IPS DF 4.7 (cell line): ENCODE data around the gene CHI3L1.

Source experiments
- DNase-seq: peaks from one replicate; pipeline ENCODE4 v3.0.0-alpha.2; 2013; ENCODE audit warnings: low spot score; ENCODE audit errors: extremely low read depth

CHI3L1 gene

DNA sequence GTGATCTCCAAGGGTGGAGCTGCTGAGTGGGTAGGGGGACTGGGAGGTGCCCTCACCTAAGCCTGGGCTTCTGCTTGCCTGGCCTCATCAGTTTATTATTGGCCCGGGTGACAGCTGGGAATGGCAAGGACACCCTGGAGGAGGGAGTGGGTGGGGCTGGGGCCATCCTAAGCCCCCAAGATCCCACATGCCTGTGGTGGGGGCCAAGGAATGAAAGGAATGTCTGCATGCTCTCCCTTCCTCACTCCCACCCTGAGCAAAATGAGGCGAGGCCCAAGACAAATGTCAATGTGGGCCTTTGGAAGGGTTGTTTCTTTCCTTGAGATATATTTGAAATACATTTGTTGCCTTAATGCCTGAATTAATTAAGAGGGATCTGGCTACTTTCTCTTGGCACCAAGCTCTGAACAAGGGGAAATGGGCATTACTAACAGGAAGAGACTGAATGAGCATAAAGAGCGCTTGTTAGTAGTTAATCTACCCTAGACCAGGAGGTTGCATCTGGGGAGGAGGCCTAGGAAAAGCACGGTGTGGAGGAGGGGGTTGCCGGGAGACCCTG, 19.7 kb upstream of the CHI3L1 start:
- no peak for DNase-seq

- DNase-seq: no peak
Measured at GRCh38 chr1:203204756-203205155, 18.3 kb upstream of the CHI3L1 start.

DNA sequence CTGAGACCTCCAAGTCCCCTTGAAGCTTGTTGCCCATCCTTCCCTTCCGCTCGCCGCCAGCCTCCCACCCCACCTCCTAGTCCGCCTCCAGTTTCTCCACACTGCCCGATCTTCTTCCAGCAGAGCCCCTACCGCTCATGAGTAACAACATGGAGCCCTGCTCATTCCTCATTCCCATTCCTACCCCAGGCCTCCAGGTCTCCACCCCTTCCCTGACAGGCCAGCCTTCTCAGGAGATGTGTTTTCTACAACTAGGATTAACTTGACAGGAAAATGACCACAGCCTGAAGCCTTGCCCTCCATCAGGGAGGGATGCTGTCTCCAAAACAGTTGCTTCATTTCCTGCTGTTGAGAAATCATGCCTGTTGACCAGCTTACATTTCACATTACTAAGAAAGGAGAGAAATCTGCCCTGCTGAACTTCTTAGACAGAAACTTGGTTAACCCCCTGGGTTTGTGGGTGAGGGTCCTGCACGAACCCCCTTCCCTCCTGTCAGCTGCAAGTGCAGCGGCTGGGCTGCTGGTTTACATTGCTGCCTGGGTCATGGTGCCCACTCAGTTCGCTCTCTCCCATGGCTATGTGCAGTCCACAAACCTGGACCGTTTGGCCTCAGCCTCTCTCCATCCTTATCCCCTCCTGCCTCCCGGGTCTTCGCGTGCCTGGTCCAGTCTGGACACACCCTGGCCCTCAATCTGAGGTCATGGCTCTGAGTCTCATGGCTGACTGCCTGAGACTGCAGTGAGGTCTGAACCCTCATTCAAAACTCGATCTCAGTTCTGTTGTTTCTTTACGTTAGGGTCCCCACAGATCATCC, 16.1 kb upstream of the CHI3L1 start:
- DNase-seq: no peak

GRCh38 chr1:203201516-203202205, 15.2 kb upstream of the CHI3L1 start:
- no peak for DNase-seq

GRCh38 chr1:203200916-203201315, 14.4 kb upstream of the CHI3L1 start:
- no peak for DNase-seq

GRCh38 chr1:203199816-203200571, 13.5 kb upstream of the CHI3L1 start:
- DNase-seq: no peak

- no peak for DNase-seq
Measured at GRCh38 chr1:203199481-203199815, 12.9 kb upstream of the CHI3L1 start.

GRCh38 chr1:203199002-203199401, 12.5 kb upstream of the CHI3L1 start:
- no peak for DNase-seq

GRCh38 chr1:203197625-203198024, 11.1 kb upstream of the CHI3L1 start:
- no peak for DNase-seq

- DNase-seq: no peak
Measured at GRCh38 chr1:203196371-203196770, 9.9 kb upstream of the CHI3L1 start.

DNA sequence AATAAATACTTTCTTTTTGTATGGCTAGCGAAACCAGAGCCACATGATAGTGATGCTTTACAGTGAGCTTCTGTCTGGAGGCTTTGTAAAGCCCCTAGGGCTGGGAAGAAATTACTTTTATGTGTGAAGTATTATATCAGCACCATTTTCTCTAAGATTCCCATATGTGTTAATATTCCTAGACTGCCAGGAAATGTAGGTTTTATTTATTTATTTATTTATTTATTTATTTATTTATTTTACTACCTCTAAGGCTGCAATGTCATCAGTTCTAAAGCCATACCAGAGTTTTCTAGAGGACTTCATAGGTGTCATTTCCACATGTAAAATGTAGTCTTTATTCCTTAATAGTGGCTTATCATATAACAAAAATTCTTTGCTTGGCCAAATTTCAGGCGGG, 4.4 kb upstream of the CHI3L1 start:
- DNase-seq: no peak

- no peak for DNase-seq
Measured at GRCh38 chr1:203189951-203190352, 3.4 kb upstream of the CHI3L1 start.

DNA sequence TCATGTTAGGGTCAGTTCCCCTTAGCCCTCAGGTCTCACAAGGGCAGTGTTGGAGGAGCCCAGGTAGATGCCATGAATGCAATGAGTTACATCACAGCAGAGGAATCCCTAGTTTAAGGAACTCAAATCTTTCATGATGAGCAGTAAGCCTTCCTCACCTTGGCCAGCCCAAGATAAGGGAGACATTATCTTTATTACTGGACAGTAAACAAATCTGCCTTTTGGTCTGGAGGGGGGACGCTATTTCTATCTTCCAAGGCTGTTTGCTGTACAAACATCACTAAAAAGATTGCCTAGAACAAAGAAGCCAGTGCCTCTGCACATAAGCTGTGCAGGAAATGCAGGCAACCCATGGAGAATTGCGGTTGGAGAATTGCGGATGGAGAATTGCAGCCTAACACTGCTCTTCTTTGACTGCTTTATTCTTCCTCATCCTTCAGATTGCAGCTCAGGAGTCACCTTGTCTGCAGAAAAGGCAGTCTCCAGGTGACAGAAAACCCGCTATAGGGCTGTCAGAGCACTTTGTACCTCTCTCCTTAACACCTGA, 2.3 kb upstream of the CHI3L1 start:
- DNase-seq: no peak

- DNase-seq: no peak
Measured at GRCh38 chr1:203187689-203188264, 1.3 kb upstream of the CHI3L1 start.

DNA sequence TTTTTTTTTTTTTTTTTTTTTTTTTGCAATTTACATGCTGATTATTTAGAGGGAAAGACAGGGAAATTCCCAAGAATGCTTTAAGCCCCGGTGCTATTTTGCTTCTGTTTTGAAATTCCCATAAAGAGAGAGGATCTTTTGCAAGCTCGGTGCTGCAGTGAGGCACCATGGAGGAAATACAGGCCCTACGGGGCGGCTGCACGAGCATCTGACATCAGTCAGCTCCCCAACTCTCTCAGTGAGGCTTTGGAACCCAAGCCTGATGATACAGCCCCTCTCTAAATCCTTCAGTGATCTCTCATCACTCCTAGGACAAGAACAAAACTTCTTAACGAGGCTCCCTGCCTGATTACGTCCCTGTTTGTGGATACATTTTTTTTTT, 791 bp upstream of the CHI3L1 start:
- no peak for DNase-seq

DNA sequence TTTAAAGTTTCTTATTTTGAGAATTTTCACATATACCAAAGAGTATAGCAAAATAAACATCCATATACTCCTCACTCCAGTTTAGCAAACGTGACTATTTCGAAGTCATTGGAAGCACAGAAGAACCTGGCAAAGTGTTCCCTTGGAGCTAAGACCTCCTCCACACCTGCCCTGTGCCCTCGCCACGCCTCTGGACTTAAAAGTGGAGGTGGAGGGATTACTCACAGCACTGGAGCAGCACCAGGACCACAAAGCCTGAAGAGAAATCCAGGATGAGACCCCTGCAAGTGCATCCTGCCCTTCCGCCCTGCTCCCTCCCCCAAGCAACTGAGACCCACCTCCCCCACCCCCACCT, 436 bp downstream of the CHI3L1 start:
- DNase-seq: no peak

- DNase-seq: no peak
Measured at GRCh38 chr1:203185585-203185984, 919 bp downstream of the CHI3L1 start.

DNA sequence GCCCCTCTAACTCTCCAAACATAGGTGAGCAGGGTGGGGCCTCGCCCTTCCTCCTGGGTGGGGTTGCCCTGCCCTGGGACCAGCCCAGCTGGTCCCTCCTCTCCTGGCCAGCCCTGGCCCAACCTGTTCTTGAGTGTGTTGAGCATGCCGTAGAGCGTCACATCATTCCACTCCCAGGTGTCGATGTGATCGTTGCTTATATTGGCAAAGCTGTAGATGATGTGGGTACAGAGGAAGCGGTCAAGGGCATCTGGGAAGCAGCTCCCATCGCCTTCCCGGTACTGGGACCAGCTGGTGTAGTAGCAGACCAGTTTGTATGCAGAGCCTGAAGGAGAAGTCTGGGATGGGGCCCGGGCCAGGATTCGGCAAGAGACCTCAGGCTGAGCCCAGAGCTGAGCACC, 1.4 kb downstream of the CHI3L1 start:
- no peak for DNase-seq

DNA sequence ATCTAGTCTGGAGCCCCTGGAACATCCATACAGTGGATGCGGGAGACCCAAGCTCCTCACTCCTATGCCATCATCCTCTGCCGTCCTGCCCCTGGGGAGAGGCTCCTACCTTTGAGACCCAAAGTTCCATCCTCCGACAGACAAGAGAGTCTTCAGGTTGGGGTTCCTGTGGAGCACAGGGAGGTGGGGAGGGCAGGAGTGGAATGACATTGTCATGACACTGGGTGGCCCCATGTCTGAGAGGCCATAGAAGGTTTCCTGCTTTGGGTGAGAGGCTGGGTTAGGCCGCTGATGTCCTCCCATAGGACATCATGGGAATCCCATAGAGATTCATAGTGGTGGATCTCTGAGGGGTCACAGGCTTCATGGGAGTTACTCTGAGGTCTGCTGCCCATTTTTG, 2.0 kb downstream of the CHI3L1 start:
- DNase-seq: no peak

DNA sequence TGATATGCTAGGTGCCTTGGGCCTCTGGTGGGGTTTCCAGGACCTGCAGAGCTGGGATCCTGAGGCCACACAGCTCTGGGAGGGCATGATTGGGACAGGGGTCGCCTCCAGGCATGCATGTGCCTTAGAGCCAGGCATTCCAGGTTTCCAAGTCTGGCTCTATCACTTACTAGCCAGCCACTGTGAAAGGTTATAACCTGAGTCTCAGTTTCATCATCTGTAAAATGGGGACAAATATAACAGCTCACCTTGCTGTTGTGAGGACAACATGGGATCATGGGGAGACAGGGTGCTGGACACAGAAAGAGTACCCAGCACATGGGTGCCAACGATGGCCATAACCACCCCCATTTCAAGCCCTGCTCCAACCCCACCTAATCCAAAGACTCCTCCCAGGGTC, 2.7 kb downstream of the CHI3L1 start:
- no peak for DNase-seq

DNA sequence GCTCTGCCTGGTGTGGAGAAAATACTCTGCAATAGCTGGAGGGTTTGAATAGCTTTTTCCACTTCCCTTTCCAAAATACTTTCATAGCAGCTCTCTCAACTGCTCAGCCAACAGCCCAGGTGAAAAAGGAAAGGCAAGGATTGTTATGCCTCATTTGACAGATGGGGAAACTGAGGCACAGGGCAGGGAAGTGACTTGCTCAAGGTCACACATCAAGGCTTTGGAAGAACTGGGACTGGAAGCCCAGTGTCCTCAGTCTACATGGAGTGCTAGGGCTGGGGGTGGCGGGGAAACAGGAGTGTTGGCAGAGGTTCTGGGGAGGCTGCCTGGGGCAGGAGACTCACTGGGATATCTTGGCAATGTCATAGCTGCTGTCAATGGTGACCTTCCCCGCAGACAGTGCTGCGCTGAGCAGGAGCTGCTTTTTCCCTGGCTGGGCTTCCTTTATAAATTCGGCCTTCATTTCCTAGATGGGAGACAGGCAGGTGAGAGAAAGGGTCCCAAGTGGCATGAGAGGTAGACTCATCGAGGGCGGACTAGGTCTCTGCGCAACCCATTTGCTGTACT, 4.0 kb downstream of the CHI3L1 start:
- DNase-seq: no peak
